Measurements from ENCODE around the gene RBMS3.

RBMS3 gene

GRCh38 chr3:29494305-29495036 is 213.6 kb downstream of the RBMS3 start:
- CTCF ChIA-PET: interaction anchor here (0.7 kb wide), 1 partner anchor 16 kb away, joined by 3 read pairs; no protein-coding TSS in a partner anchor
- POLR2A ChIA-PET: no interaction called here
- no peak for TF ChIP-seq FOXK2 (IDR thresholded peaks at IDR 0.05)
- TF ChIP-seq FOXA1 (IDR thresholded peaks at IDR 0.05): no peak
- TF ChIP-seq NFRKB (IDR thresholded peaks at IDR 0.05): no peak
- no peak for TF ChIP-seq SUZ12 (IDR thresholded peaks at IDR 0.05)
- DNase-seq (ENCODE audit: extremely low spot score): no peak

GRCh38 chr3:29497282-29497681 is 216.4 kb downstream of the RBMS3 start:
- CTCF ChIA-PET: no interaction called here
- TF ChIP-seq, protein P1, sequence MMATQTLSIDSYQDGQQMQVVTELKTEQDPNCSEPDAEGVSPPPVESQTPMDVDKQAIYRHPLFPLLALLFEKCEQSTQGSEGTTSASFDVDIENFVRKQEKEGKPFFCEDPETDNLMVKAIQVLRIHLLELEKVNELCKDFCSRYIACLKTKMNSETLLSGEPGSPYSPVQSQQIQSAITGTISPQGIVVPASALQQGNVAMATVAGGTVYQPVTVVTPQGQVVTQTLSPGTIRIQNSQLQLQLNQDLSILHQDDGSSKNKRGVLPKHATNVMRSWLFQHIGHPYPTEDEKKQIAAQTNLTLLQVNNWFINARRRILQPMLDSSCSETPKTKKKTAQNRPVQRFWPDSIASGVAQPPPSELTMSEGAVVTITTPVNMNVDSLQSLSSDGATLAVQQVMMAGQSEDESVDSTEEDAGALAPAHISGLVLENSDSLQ (IDR thresholded peaks at IDR 0.05): no peak
- TF ChIP-seq FOXM1 (IDR thresholded peaks at IDR 0.05; ENCODE audit: borderline replicate concordance) (no peak), BHLHE40 (IDR thresholded peaks at IDR 0.05; ENCODE audit: borderline replicate concordance) (no peak), FOXK2 (IDR thresholded peaks at IDR 0.05) (no peak), L3MBTL2 (conservative IDR thresholded peaks at IDR 0.05) (no peak), FOXA1 (IDR thresholded peaks at IDR 0.05) (no peak), SUZ12 (IDR thresholded peaks at IDR 0.05) (no peak), SP1 (IDR thresholded peaks at IDR 0.05) (no peak)
- DNase-seq (ENCODE audit: extremely low spot score): no peak
- POLR2A ChIA-PET: no interaction called here

- POLR2A ChIA-PET: no interaction called here
- CTCF ChIA-PET: no interaction called here
- TF ChIP-seq ZNF384 (IDR thresholded peaks at IDR 0.05) (no peak), CTBP1 (IDR thresholded peaks at IDR 0.05; ENCODE audit: borderline replicate concordance) (no peak), FOXK2 (IDR thresholded peaks at IDR 0.05) (no peak), ELF4 (IDR thresholded peaks at IDR 0.05) (no peak), ARNT (IDR thresholded peaks at IDR 0.05) (no peak), FOXM1 (IDR thresholded peaks at IDR 0.05; ENCODE audit: borderline replicate concordance) (no peak)
- no peak for DNase-seq (ENCODE audit: extremely low spot score)
Measured at GRCh38 chr3:29502771-29503170, 221.9 kb downstream of the RBMS3 start.

- TF ChIP-seq TARDBP (IDR thresholded peaks at IDR 0.05) (no peak), BHLHE40 (IDR thresholded peaks at IDR 0.05; ENCODE audit: borderline replicate concordance) (no peak), HDGF (IDR thresholded peaks at IDR 0.05; ENCODE audit: borderline replicate concordance) (no peak), FOXA1 (IDR thresholded peaks at IDR 0.05) (no peak), CTBP1 (IDR thresholded peaks at IDR 0.05; ENCODE audit: borderline replicate concordance) (no peak), L3MBTL2 (conservative IDR thresholded peaks at IDR 0.05) (no peak), FOXK2 (IDR thresholded peaks at IDR 0.05) (no peak), SUZ12 (IDR thresholded peaks at IDR 0.05) (no peak), ELF4 (IDR thresholded peaks at IDR 0.05) (no peak), NFRKB (IDR thresholded peaks at IDR 0.05) (no peak), SP1 (IDR thresholded peaks at IDR 0.05) (no peak), ARNT (IDR thresholded peaks at IDR 0.05) (no peak)
- TF ChIP-seq, protein P1 (IDR thresholded peaks at IDR 0.05): no peak
- ChIA-PET POLR2A (no interaction called here), CTCF (no interaction called here)
- no peak for DNase-seq (ENCODE audit: extremely low spot score)
Measured at GRCh38 chr3:29503314-29503713, 222.4 kb downstream of the RBMS3 start.

DNA sequence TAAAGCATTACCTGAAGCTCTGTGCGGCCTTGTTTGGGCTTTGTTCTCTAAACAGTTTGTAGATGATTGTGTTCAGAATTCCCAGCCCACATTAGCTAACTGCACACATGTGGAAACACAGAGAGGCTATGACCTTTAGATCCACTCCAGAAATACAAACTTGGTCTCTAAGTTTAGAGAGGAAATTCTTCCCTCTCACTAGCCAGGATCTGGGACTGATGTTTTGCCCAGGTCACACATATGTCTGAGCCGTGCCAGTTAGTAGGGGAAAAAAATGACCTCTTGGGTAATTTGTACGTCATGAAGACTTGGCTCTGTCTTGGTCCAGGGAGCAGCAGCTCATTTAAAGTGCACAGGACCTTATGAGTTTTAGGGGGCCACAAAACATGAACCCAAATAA is 223.1 kb downstream of the RBMS3 start:
- no peak for DNase-seq (ENCODE audit: extremely low spot score)

GRCh38 chr3:29506502-29506901 is 225.6 kb downstream of the RBMS3 start:
- POLR2A ChIA-PET: no interaction called here
- CTCF ChIA-PET: no interaction called here
- TF ChIP-seq ZNF384 (IDR thresholded peaks at IDR 0.05): no peak
- no peak for TF ChIP-seq TARDBP (IDR thresholded peaks at IDR 0.05)
- no peak for TF ChIP-seq SP1 (IDR thresholded peaks at IDR 0.05)
- no peak for TF ChIP-seq NFRKB (IDR thresholded peaks at IDR 0.05)
- no peak for TF ChIP-seq FOXA1 (IDR thresholded peaks at IDR 0.05)
- TF ChIP-seq ARNT (IDR thresholded peaks at IDR 0.05): no peak
- TF ChIP-seq L3MBTL2 (conservative IDR thresholded peaks at IDR 0.05): no peak
- TF ChIP-seq BHLHE40 (IDR thresholded peaks at IDR 0.05; ENCODE audit: borderline replicate concordance): no peak
- no peak for TF ChIP-seq CTBP1 (IDR thresholded peaks at IDR 0.05; ENCODE audit: borderline replicate concordance)
- TF ChIP-seq, protein P1 (IDR thresholded peaks at IDR 0.05): no peak
- TF ChIP-seq SUZ12 (IDR thresholded peaks at IDR 0.05): no peak
- TF ChIP-seq FOXK2 (IDR thresholded peaks at IDR 0.05): no peak
- TF ChIP-seq FOXM1 (IDR thresholded peaks at IDR 0.05; ENCODE audit: borderline replicate concordance): no peak
- no peak for TF ChIP-seq LEF1 (IDR thresholded peaks at IDR 0.05; ENCODE audit: borderline replicate concordance)
- no peak for TF ChIP-seq ELF4 (IDR thresholded peaks at IDR 0.05)
- TF ChIP-seq HDGF (IDR thresholded peaks at IDR 0.05; ENCODE audit: borderline replicate concordance): no peak
- DNase-seq (ENCODE audit: extremely low spot score): no peak

More for the DNA sequence above, 223.1 kb downstream of the RBMS3 start:
- no peak for TF ChIP-seq LEF1 (IDR thresholded peaks at IDR 0.05; ENCODE audit: borderline replicate concordance)
- TF ChIP-seq FOXK2 (IDR thresholded peaks at IDR 0.05): no peak
- no peak for TF ChIP-seq SUZ12 (IDR thresholded peaks at IDR 0.05)
- no peak for TF ChIP-seq HDGF (IDR thresholded peaks at IDR 0.05; ENCODE audit: borderline replicate concordance)
- no peak for TF ChIP-seq NFRKB (IDR thresholded peaks at IDR 0.05)
- ChIA-PET CTCF (no interaction called here), POLR2A (no interaction called here)

DNA sequence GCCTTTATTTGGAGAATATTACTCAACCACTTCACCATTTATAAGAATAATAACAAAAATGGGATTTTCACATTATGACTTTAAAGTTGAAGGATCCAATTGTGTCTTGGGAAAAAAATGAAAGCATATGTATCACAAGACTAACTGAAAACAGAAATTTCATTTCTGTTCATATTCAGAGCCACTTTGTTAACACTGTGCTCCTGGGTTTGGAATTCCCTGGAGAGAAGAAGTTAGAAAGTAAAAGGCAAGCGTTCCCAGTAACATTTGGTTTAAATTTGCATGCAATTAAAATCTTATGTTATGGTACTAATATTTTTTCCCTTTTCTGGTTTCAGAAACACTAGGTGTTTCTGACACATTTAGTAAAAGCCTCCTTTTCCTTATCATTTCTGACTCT is 230.8 kb downstream of the RBMS3 start:
- no peak for DNase-seq (ENCODE audit: extremely low spot score)
- CTCF ChIA-PET: no interaction called here
- POLR2A ChIA-PET: no interaction called here
- no peak for TF ChIP-seq L3MBTL2 (conservative IDR thresholded peaks at IDR 0.05)
- TF ChIP-seq FOXA1 (IDR thresholded peaks at IDR 0.05): no peak
- no peak for TF ChIP-seq ELF4 (IDR thresholded peaks at IDR 0.05)
- no peak for TF ChIP-seq NFRKB (IDR thresholded peaks at IDR 0.05)
- no peak for TF ChIP-seq CTBP1 (IDR thresholded peaks at IDR 0.05; ENCODE audit: borderline replicate concordance)
- no peak for TF ChIP-seq TARDBP (IDR thresholded peaks at IDR 0.05)
- no peak for TF ChIP-seq BHLHE40 (IDR thresholded peaks at IDR 0.05; ENCODE audit: borderline replicate concordance)
- TF ChIP-seq FOXM1 (IDR thresholded peaks at IDR 0.05; ENCODE audit: borderline replicate concordance): no peak
- no peak for TF ChIP-seq SUZ12 (IDR thresholded peaks at IDR 0.05)
- TF ChIP-seq ARNT (IDR thresholded peaks at IDR 0.05): no peak
- no peak for TF ChIP-seq SP1 (IDR thresholded peaks at IDR 0.05)
- no peak for TF ChIP-seq LEF1 (IDR thresholded peaks at IDR 0.05; ENCODE audit: borderline replicate concordance)
- TF ChIP-seq FOXK2 (IDR thresholded peaks at IDR 0.05): no peak
- TF ChIP-seq ZNF384 (IDR thresholded peaks at IDR 0.05): no peak
- TF ChIP-seq HDGF (IDR thresholded peaks at IDR 0.05; ENCODE audit: borderline replicate concordance): no peak
- TF ChIP-seq, protein P1 (IDR thresholded peaks at IDR 0.05): no peak

All from HEK293T (cell line).